HG02759 (cell line): ENCODE data around the gene TNNI3K.

Source experiments
- ATAC-seq: cut with Tn5 transposase; IDR thresholded peaks from one replicate; pipeline ENCODE4 v1.9.1; 2021; ENCODE audit warnings: mild to moderate bottlenecking, moderate library complexity; ENCODE audit not compliant: unreplicated experiment

TNNI3K gene

GRCh38 chr1:74481607-74482006, 246.4 kb downstream of the TNNI3K start:
- no peak for ATAC-seq

- no peak for ATAC-seq
Observed at GRCh38 chr1:74485622-74486021, 250.4 kb downstream of the TNNI3K start.

DNA sequence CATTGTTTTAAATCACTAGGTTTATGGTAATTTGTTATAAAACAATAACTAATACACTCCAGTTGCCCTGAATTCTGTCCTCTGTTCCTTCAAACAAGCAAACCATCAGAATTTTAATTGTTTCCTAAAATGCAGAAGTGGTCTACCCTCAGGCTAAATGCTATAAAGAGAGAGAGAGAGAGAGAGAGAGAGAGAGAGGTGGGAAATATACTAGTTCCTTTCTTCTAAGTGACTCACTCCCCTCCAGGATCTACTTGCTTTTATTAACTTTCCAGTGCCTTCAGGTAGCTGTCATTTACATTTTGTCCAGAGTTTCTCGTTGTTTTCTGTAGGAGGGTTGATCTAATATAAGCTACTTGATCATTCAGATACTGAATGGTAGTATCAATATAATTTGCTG, 250.8 kb downstream of the TNNI3K start:
- no peak for ATAC-seq

DNA sequence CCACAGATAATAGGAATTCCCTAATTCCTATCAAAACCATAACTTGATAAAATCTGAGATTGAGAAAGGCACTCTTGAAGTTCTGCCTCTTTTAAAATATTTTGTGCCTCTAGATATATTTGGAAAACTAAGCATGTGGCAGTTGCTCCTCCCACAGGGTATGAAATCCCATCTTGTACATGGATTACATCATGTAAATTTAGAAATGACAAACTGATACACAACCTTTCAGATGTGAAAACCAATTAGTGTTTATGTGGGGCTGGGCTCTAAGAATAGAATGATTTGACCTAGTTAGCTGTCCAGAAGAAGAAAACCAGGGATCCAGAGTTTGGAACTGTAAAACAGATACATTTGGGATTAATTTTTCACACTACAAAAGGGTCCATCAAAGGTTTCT, 261.5 kb downstream of the TNNI3K start:
- ATAC-seq: no peak

GRCh38 chr1:74498901-74499300, 263.7 kb downstream of the TNNI3K start:
- ATAC-seq: no peak

GRCh38 chr1:74502432-74502831, 267.2 kb downstream of the TNNI3K start:
- ATAC-seq: peak; percentile 38

GRCh38 chr1:74502858-74503257, 267.7 kb downstream of the TNNI3K start:
- ATAC-seq: peak; percentile 20

DNA sequence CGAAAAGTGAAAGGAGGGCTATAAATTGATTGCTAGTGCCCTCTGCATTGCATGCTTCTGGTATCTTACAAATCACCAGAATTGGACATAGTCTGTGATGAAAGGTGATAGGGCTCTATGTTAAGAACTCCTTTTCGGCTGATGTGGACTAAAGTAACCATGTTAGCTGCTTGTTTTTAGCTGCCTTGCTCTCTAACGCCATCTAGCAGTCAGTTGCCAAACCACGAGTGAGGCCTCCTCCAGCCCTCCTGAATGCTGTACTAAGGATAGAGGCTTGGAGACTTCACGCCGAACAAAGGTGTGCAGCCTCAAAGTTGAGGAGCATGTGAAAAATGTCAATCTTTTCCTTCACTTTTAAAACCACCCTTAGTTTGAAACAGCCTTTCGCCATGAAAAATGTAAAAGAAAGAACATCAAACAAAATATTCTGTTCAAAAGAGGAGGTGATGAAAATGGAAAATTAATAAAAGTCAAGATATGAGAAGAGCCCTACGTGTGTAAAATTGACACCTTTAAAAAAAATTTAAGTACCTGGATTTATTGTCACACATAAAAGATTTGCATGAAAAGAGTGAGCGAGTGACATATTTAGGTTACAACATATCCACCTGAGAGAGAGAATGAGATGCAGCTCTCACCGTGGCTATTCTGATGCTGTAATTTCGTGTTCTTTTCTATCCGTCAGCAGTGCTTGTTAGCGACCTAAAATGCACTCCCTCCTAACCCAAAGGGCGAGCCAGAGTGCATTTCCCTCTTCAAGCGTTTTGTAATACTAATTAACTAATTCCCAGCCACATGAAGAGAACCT, 269.1 kb downstream of the TNNI3K start:
- ATAC-seq: peak; percentile 96

DNA sequence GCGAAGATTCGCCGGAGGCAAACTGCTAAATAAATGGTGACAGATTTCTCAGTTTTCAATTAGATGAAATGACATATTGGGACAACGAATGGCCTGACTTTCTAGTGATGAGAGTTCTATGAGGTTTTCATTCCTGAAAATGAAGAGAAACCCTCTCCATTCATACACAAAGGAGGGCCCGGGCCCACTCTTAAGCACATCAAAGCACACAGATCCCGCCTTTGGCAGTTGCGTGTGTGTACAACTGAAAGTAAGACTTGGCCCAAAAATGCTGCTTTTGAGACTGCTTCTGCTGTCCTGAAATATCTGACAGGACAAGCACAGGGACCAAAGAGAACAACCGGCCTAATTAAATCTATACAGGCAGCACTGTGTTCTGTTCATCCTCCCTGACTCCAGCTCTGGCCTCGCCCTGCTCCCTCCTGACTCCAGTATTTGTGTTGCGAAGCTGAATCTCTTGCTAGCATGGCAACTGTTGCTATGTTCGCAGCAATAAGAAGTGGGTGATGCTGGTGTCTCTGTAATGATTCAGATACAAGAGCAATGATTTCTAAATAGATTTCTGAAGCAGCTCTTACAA, 269.8 kb downstream of the TNNI3K start:
- ATAC-seq: no peak

DNA sequence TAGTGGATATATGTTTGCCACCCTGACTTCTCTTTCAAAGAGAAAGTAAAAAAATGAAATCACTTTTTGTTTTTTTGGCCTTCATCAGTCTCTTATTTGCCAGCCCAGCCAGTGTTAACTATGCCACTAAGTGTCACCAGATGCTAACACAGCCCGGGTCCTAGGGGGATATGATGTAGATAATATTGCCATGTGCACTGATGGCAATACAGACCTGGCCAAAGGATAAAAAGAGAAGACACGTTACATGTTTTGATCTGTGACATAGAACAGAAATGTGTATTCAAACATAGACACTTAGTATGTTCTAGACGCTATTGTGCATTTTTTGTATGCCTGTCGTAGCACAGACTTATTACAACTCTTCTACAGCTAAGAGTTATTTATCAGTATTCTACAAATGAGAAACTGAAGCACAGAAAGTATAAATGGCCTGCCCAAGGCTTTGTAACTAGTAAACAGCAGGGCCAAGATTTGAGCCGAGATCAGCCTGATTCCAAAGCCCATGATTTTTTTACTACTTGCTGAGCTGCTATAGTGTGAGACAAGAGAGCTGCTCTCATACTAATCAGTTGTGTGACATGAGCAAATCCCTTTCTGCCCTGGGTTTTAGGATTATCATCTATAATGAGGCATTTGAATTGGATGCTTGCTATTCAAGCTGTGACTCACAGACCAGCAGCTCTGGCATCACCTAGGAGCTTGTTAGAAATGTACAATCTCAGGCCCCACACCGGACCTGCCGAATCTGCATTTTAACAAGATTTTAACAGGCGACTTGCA, 270.9 kb downstream of the TNNI3K start:
- ATAC-seq: no peak

DNA sequence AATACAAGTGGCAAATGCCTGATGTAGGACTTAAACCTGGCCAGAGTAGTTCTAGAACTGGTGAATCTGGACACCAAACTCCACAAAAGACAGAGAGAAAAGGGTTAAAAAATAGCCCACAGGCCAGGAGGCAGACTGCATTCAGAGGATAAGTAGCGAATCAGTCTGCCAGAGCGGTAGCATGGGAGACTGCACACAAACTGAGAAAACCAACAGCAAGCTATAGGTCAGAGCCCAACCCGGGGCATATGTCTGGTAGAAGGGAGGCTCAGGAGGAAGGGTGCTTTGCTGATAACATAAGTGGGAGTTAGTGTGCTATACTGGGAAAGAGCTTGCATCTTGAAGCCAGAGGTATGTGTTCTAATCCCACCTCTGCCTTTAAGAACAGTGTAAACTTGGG, 273.3 kb downstream of the TNNI3K start:
- ATAC-seq: no peak

DNA sequence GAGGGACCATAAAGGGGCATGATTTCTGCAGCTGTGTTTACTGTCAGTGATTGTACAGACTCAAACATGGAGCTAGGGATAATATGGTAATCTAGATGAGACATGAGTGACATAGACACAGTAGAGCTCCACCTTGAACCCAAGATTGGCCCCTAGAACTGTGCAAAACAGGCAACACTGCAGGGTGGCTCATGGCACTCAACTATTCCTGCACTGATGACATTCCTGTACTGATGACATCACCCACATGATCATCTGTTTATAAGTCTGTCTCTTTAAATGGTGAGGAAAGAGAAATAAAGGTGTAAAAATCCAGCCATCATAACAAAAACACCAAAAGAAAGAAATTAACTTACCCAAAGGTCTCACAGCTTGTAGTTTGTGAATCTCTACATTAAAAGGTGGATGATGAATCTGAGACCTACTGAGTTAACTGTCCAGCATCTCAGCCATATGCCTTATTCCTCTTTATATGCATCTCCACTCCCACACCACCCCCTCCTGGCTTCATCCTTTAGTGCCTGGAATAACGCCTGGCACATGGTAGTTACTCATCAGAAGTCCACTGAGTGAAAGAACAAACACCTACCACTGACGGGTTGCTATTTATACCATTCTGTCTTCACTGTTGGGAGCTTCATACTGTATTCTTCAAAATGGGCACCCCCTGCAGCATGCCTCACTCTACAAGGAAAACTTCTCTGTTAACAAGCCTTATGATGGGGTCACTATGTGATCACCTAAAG, 277.2 kb downstream of the TNNI3K start, which contains the start of gene LRRC53:
TSS of gene LRRC53 (minus strand) at position 442 of the 746 bp plus-strand sequence. CDS start 29,262 bp downstream, outside the sequence.
- ATAC-seq: no peak

DNA sequence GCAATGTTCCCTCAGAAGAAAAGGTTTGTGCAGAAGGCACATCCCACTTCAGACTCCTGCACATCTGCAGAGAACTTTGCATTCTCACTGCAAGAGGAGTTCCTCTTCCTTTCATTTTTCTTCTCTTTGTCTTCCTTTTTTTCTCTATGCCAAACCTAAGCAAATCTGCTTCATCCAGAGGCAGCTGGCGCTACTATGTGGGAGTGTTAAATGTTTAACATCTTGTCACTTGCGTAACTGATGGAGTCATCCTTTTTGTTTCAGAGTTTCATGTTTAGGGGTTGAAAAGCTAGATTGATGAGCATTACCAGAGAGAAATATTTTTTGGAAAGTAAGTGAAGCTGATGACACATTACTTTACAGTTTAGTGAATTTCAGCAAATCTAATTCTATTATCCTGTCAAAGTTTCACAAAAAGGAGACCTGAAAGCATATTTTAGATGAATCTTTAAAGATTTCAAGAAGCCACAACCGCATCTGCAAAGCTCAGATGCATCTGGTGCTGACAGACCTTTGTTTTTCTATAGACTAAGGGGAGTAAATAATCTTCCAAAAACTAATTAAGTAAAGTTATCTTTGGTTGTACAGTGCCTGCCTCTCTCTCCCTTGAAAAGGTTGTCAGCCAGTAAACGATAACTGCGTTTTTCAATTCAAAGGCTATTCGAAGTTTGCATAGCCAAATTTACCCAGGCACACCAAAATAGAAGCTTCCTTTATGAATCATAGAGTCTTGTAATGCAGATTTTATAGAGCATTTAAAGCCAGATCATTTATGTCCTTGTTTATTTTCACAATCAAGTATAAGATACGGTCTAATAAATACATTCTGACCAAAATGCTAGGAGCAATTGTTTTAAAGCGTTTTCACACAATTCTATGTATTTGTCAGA, 278.5 kb downstream of the TNNI3K start:
- no peak for ATAC-seq

DNA sequence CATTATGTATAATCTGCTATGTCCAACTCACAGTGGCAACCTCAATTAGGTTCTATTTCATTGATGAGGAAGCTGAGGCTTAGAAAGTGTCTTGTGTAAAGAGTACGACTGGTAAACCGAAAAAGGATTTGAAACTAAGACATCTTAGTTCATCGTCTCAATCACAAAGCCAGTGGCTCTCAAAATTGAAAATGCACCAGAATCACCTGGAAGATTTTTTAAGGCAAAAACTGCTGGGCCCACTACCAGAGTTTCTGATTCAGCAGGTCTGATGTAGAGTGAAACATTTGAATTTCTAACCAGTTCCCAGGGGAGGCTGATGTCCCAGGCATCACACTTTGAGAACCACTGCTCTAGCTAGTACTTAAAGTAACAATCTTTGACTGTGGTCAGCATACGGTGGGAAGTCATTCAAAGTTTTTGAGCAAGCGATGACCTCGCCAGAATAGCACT, 282.4 kb downstream of the TNNI3K start:
- ATAC-seq: peak; percentile 78

GRCh38 chr1:74522148-74522547, 287.0 kb downstream of the TNNI3K start:
- ATAC-seq: no peak

- no peak for ATAC-seq
Observed at GRCh38 chr1:74523873-74524480, 288.8 kb downstream of the TNNI3K start.

- ATAC-seq: no peak
Observed at GRCh38 chr1:74526708-74527107, 291.5 kb downstream of the TNNI3K start.

DNA sequence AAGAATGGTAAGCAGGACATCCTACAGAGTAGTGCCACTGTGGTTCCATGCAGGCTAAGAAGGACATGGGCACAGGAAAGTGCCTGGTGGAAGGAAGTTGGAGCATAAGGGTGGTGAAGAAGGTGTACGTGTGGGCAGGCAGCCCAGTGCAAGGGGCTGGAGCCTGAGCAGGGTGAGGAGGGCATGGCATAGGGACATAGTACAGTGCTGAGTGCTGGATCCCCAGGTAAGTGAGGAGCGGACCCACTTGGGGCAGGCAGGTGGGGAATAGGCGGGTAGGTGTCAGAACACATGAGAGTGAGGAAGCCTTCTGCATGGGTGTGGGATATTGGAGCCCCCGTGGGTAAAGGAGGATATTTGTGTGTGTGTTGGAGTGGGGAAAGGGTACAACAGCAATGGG, 292.9 kb downstream of the TNNI3K start:
- ATAC-seq: no peak

- no peak for ATAC-seq
Observed at GRCh38 chr1:74530892-74531291, 295.7 kb downstream of the TNNI3K start.
